Keratinocyte (primary cell): ENCODE measurements around the gene MFSD12. TPM values are rescaled to one million over a fixed set of nuclear protein-coding genes. Genes with fewer than 3 reads are reported as not detected.

Source experiments
- DNase-seq: peaks from one replicate; pipeline ENCODE4 v3.0.0-alpha.2; 2011; ENCODE audit warnings: low read depth, missing footprints, low spot score
- FAIRE-seq: peaks from 2 replicates; lab custom pipeline; 2011; peaks lifted over from hg19 to GRCh38; lab: Jason Lieb, UNC
- H2AFZ ChIP-seq: 2 replicates; pipeline ENCODE4 v1.6.0; 2012; ENCODE audit warnings: low read length, control low read depth, inconsistent platforms; ENCODE audit not compliant: control insufficient read depth
- H3K27ac ChIP-seq: 2 replicates; pipeline ENCODE4 v1.5.1; 2011; ENCODE audit warnings: low read length; ENCODE audit not compliant: control insufficient read depth, insufficient read depth
- H3K27me3 ChIP-seq: 3 replicates; pipeline ENCODE4 v1.6.0; 2011; ENCODE audit warnings: low read length; ENCODE audit not compliant: control insufficient read depth, insufficient read depth; ENCODE audit errors: extremely low read depth
- H3K36me3 ChIP-seq, 2 experiments: 2 replicates in 1 of 2; 3 replicates in 1 of 2; pipeline ENCODE4 v1.5.1; 2011; ENCODE audit warnings: low read length in 2 of 2, mild to moderate bottlenecking in 1 of 2; ENCODE audit not compliant: control insufficient read depth in 2 of 2, insufficient read depth in 2 of 2; ENCODE audit errors: extremely low read depth in 1 of 2
- H3K4me1 ChIP-seq: 3 replicates; pipeline ENCODE4 v1.5.1; 2011; ENCODE audit warnings: low read length; ENCODE audit not compliant: control insufficient read depth, insufficient read depth; ENCODE audit errors: extremely low read depth
- H3K4me2 ChIP-seq: 3 replicates; pipeline ENCODE4 v1.6.0; 2011; ENCODE audit warnings: low read depth, low read length; ENCODE audit not compliant: control insufficient read depth, insufficient read depth; ENCODE audit errors: extremely low read depth
- H3K4me3 ChIP-seq, 3 experiments: fragments of 200-600 bp in 1 of 3; sonication (generic) in 1 of 3; 2 replicates in 2 of 3; 3 replicates in 1 of 3; pipeline ENCODE4 v1.5.1; 2011 to 2016; ENCODE audit warnings: low read length in 3 of 3, mild to moderate bottlenecking in 3 of 3, control low read depth in 2 of 3, inconsistent platforms in 1 of 3, low read depth in 1 of 3, mixed read lengths in 1 of 3, mixed run types in 1 of 3, moderate library complexity in 1 of 3; ENCODE audit not compliant: control insufficient read depth in 2 of 3, insufficient read depth in 2 of 3; ENCODE audit errors: extremely low read depth in 1 of 3
- H3K79me2 ChIP-seq: 2 replicates; pipeline ENCODE4 v1.6.0; 2012; ENCODE audit warnings: low read length; ENCODE audit not compliant: control insufficient read depth, insufficient read depth
- H3K9ac ChIP-seq: 3 replicates; pipeline ENCODE4 v1.6.0; 2011; ENCODE audit warnings: low read length; ENCODE audit not compliant: control insufficient read depth, insufficient read depth; ENCODE audit errors: extremely low read depth
- H3K9me1 ChIP-seq: 3 replicates; pipeline ENCODE4 v1.6.0; 2011; ENCODE audit warnings: low read length; ENCODE audit not compliant: control insufficient read depth, insufficient read depth; ENCODE audit errors: extremely low read depth
- H3K9me3 ChIP-seq: 2 replicates; pipeline ENCODE4 v1.5.1; 2012; ENCODE audit warnings: low read depth, low read length; ENCODE audit not compliant: control insufficient read depth
- H4K20me1 ChIP-seq: 3 replicates; pipeline ENCODE4 v1.6.0; 2011; ENCODE audit warnings: low read length; ENCODE audit not compliant: control insufficient read depth, insufficient read depth; ENCODE audit errors: extremely low read depth
- EZH2 ChIP-seq: IDR thresholded peaks from one replicate; pipeline ENCODE4 v1.6.1; 2012; ENCODE audit warnings: inconsistent platforms, mild to moderate bottlenecking, low read length, moderate library complexity
- dilution Hi-C: fragments of 300-500 bp; cut with MboI; formaldehyde crosslinking; loops from one replicate; pipeline ENCODE4 v1.7.0; 2020; ENCODE audit warnings: low sequenced_read_pairs; ENCODE audit not compliant: extremely low pct_ligation_motif_present
- polyA plus RNA-seq, 5 experiments: library from polyadenylated mRNA; depleted of rRNA in 3 of 5; stranded (reverse) in 3 of 5; stranded (forward) in 1 of 5; unstranded in 1 of 5; fragments of >200 nt; gene quantifications; 1 replicate in 1 of 5; 2 replicates in 3 of 5; 3 replicates in 1 of 5; pipeline versions ENCODE4 v1.2.1 to v1.2.3, GENCODE V29; 2011 to 2012; ENCODE audit warnings: missing spikeins in 2 of 5, low read depth in 1 of 5, low replicate concordance in 1 of 5
- TF ChIP-seq, protein P1 (sequence below), 3 experiments: IDR thresholded peaks in 1 of 3; conservative IDR thresholded peaks in 1 of 3; optimal IDR thresholded peaks in 1 of 3; 2 replicates in 2 of 3; 3 replicates in 1 of 3; pipeline versions ENCODE3 to v1.5.1; 2011; ENCODE audit warnings: low read length in 3 of 3, mild to moderate bottlenecking in 3 of 3, moderate library complexity in 2 of 3, control low read depth in 1 of 3, inconsistent platforms in 1 of 3; ENCODE audit not compliant: insufficient read depth in 2 of 3; ENCODE audit errors: extremely low read depth in 1 of 3

The MFSD12 gene
- polyA plus RNA-seq, 1 donor (not counting 4 experiments of a cell fraction or from before 2014, with no cell fraction given): 30.0 TPM

DNA sequence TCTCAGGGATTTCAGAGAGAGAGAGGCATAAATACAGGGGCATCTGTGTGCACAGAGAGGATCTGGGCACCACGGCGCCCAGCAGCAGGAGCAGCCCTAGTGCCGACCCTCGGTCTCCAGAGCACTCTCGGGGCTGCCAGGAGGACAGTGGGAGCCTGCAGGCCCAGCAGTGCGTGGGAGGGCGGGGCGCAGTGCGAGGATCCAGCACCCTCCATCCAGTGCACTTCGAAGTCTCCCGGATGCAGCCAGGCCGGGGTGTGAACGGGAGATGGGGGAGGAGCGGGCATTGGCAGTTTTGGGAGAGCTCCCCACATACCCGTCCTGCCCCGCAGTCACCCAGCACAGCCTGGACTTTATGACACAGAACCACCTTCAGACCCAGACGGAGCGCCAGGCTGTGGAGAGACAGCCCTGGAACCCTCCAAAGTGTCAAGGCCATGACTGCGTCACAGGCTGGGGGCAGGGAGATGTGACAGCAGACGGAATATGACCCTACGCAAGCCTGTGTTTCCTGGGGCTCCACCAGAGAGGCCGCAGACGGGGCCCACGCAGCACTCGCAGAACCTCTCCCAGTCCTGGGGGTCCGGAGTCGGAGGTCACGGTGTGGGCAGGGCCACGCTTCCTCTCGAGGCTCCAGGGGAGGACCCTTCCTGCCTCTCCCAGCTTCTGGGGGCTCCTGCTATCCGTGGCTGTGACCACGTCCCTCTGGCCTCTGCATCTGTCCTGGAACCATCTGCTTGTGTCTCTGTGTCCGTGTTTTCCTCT lies 33.1 kb downstream of the MFSD12 start:
- H3K36me3 ChIP-seq: peaks cover 21 to 25% of the 10 kb centered on the region in 2 experiments
- peaks cover 33% of the 10 kb centered on the region for H4K20me1 ChIP-seq
- no peaks in the 10 kb centered on the region for H3K27me3 ChIP-seq
- peaks cover 2% of the 10 kb centered on the region for H3K9me1 ChIP-seq
- H3K79me2 ChIP-seq: peaks cover 34% of the 10 kb centered on the region
- TF ChIP-seq, protein P1, sequence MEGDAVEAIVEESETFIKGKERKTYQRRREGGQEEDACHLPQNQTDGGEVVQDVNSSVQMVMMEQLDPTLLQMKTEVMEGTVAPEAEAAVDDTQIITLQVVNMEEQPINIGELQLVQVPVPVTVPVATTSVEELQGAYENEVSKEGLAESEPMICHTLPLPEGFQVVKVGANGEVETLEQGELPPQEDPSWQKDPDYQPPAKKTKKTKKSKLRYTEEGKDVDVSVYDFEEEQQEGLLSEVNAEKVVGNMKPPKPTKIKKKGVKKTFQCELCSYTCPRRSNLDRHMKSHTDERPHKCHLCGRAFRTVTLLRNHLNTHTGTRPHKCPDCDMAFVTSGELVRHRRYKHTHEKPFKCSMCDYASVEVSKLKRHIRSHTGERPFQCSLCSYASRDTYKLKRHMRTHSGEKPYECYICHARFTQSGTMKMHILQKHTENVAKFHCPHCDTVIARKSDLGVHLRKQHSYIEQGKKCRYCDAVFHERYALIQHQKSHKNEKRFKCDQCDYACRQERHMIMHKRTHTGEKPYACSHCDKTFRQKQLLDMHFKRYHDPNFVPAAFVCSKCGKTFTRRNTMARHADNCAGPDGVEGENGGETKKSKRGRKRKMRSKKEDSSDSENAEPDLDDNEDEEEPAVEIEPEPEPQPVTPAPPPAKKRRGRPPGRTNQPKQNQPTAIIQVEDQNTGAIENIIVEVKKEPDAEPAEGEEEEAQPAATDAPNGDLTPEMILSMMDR (optimal IDR thresholded peaks at IDR 0.05 in 1 of 3, IDR thresholded peaks at IDR 0.05 in 1 of 3, conservative IDR thresholded peaks at IDR 0.05 in 1 of 3; ENCODE audit: extremely low read depth in 1 of 3, insufficient read depth in 2 of 3, low read length in 3 of 3): no peak
- TF ChIP-seq EZH2: no peak
- no peak for FAIRE-seq
- peaks cover 16% of the 10 kb centered on the region for H3K4me1 ChIP-seq
- dilution Hi-C loops: no loop called here
- H3K9ac ChIP-seq: no peak overlapping the region
- H3K9me3 ChIP-seq: no peaks in the 10 kb centered on the region
- H3K27ac ChIP-seq: no peak overlapping the region
- no peak overlapping the region for H2AFZ ChIP-seq
- no peak overlapping the region for H3K4me2 ChIP-seq
- no peak overlapping the region for H3K4me3 ChIP-seq
- no peak for DNase-seq

DNA sequence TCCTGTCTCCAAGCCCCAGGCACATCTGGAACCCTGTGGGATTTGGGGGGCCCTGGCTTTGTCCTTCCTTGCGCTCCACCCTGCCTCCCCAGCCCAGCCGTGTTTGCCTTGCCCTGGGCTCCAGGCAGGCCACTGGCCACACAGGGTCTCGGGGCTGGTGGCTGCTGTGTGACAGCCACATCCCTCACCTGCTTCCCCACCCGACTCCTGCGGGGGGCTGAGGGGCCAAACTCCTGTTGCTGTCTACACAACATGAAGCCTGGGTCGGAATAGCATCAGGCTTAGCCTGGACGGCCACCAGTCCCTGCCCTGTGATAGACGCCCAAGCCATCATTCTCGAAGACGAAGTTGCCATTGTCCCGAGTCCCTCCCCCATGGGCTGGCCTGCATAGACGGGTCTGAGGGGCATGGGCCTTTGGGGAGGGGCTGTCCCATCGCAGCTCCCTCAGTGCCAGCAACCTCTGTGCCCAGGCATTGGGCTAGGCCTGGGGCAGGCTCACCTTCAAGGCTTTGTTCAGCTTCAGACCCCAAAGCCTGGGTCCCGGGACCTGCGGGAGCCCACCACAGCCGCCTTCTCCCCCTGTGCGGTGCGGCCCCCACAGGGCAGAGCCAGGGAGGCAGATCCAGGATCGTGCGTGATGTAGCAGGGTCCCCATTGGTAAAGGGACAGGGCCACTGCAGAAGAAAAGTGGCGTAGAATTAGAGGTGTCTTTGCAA lies 33.9 kb downstream of the MFSD12 start:
- Histone ChIP-seq H4K20me1 (peaks cover 40% of the 10 kb centered on the region), H3K27me3 (no peaks in the 10 kb centered on the region), H2AFZ (no peak overlapping the region), H3K9me3 (no peaks in the 10 kb centered on the region), H3K4me3 (no peak overlapping the region), H3K36me3 (peaks cover 21 to 25% of the 10 kb centered on the region in 2 experiments), H3K9ac (no peak overlapping the region), H3K4me1 (peaks cover 16% of the 10 kb centered on the region), H3K27ac (no peak overlapping the region), H3K79me2 (peaks cover 41% of the 10 kb centered on the region), H3K4me2 (no peak overlapping the region), H3K9me1 (peaks cover 2% of the 10 kb centered on the region)
- no peak for DNase-seq
- no peak for TF ChIP-seq EZH2
- TF ChIP-seq, protein P1 (optimal IDR thresholded peaks at IDR 0.05 in 1 of 3, IDR thresholded peaks at IDR 0.05 in 1 of 3, conservative IDR thresholded peaks at IDR 0.05 in 1 of 3; ENCODE audit: extremely low read depth in 1 of 3, insufficient read depth in 2 of 3, low read length in 3 of 3): no peak
- dilution Hi-C loops: no loop called here
- no peak for FAIRE-seq
